Activated CD8-positive, alpha-beta memory T cell treated with anti-CD3 and anti-CD28 coated beads for 24 hours (primary cell): ENCODE measurements around the gene TOPORS.
"Not testable (repeated sequence)": the region's sequence is repeated elsewhere in the genome, so short reads cannot be mapped to it uniquely, and the experiment has no call there.

ENCODE experiments used
- DNase-seq: peaks from one replicate; pipeline ENCODE4 v3.0.0-alpha.2; 2020

The TOPORS gene

GRCh38 chr9:32565967-32566366, 13.6 kb upstream of the TOPORS start:
- DNase-seq: no peak

DNA sequence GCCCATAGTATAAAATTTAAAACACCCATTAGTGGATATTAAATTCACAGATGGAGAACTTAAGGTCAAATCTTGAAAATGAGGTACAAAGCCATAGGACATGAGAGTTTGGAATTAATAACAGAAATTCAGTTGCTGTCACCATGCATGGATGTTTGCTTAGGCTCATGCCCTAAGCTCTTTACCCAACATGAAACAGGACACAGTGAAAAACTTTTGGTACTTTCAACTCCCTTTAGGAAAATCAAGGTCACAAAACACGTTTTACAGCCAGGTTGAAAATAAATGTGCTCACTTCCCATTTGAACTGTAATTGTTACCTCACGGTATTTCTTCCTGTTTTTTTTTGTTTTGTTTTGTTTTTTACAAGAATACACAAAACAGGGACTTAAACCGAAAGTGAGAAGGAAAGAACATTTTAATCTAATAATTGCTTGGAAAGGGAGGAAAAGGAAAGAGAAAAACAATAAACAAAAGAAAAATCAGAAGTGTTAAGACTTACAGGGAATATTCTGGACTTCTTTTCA, 6.1 kb upstream of the TOPORS start:
- no peak for DNase-seq

- DNase-seq: no peak
These were observed 2.2 kb upstream of the TOPORS start for GRCh38 chr9:32554591-32554990.

DNA sequence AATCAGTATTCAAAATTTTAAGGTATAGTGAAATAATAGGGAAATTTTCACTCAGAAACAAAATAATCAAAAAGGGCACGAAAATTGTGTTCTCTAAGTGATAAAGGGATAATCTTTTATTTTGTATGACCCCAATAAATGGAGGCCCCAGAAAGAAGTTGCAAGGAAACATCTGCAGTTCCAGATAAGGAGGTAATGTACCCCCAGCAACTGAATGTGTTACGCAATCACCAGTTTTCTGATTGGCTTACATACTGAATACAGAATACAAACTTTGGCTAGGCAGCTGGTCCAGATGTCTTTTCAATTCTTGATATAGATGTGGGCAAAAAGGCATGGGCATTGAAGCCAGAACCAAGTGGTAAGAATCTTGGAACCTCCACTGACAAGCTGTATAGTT, 1.7 kb upstream of the TOPORS start:
- no peak for DNase-seq

GRCh38 chr9:32551276-32552051, 922 bp downstream of the TOPORS start:
- DNase-seq: peak; percentile 79

DNA sequence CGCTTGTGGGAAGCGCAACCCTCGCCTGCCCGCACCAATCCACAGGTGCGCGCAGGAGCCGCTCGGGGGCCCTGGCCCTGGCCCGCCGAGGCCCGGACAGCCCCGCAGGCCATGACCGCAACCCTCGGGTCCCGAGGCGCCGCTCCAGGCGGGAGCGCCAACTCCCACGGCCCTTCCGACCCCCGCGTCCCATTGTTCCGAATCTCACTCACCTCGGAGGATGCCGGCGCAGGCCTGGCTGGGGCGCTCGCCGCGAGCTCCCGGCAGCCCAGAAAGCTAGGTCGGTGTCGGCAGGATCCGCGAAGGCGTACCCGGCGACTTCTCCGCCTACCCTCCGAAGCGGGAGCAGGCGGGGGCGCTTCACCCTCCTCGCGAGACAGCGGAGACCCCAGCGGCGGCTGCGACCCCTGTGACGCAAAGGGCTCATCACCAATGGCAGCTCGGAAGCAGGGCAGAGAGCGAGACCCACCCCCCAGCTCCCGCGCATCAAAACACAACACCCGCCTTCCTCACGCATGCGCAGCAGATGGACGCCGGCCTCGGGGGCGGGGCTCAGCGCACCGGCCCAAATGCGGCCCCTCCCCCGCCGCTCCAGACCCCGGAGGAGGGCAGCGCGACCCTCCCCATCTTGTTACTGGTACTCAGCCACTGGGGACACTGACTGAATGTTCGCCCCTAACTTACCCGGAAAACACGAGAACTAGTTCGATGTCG, 1.7 kb downstream of the TOPORS start:
- DNase-seq: peak; percentile 95

- DNase-seq: no peak
These were observed 2.2 kb downstream of the TOPORS start for GRCh38 chr9:32550150-32550561.

- DNase-seq: not testable (repeated sequence)
These were observed 4.2 kb downstream of the TOPORS start for GRCh38 chr9:32548213-32548612.

- no peak for DNase-seq
These were observed 6.5 kb downstream of the TOPORS start for GRCh38 chr9:32545884-32546283.

DNA sequence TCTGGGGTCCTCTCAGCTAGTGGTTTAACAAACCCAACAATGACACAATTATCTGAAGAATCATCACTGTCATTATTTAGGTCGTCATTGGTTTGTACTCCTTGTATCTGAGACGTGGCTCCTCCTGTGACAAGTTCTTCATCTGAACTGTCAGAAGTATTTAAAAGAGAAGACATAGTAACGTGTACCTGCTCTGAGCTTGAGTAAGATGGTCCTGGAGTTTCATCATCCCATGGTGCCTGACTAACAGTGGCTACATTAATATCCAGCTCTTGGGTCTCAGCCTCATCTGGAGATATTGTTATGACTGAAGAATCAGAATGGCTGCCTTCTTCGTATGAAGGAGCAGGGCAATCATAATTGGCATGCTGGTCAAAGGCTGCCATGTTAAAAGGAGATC, 9.3 kb downstream of the TOPORS start:
- no peak for DNase-seq

GRCh38 chr9:32533816-32534215, 18.6 kb downstream of the TOPORS start:
- DNase-seq: no peak

DNA sequence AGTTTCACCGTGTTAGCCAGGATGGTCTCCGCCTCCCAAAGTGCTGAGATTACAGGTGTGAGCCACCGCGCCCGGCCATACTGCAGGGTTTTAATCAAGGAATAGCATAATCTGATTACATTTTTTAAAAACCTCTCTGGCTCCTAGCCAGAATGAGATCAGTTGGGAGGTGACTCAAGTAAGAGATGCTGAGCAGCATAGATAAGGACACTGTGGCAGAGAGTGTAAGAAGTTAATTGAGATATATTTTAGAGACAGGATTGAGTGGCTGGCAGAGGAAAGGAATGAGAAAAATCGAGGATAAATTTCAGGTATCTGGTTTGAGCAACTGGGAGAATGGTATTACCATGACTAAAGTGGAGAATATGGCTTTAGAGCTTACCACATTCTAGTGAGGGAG, 19.1 kb downstream of the TOPORS start:
- no peak for DNase-seq

- no peak for DNase-seq
These were observed 25.7 kb downstream of the TOPORS start for GRCh38 chr9:32526707-32527048.

DNA sequence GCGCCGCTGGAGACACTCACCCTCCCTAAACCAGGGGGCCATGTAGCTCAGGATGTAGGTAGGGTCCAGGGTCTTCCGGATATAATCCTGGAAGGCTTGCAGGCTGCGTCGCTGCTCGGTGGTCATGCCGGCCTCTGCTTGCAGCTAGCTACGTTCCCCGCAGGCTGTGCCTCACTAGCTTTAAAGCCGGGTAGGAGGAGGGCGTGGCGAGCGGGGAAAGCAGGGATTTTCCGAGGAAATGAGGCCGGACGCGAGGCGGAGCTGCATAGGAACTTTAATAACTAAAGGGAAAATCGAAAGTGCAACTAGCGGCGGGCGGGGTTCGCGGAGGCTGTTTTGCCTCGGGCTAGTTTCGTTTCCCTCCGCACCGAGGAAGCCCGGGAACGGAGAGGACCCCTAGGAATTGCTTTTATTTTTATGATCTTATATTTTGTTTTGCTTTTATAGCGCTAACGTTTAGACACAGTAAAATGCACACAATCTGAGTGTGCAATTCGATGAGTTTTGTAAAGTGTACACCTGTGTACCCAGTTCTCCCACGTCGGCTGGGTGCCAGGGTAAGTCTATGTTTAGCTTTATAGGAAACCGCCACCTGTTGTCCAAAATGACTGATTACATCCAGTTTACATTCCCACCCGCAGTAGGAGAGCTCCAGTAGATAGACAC, 26.2 kb downstream of the TOPORS start, which contains the start of gene RIGI:
Gene RIGI, minus strand, starts transcription at position 156 of the 666 bp plus-strand sequence. Its CDS starts 30 bp downstream, at position 126.
- DNase-seq: peak; percentile 83

- no peak for DNase-seq
These were observed 26.7 kb downstream of the TOPORS start for GRCh38 chr9:32525709-32526030.

DNA sequence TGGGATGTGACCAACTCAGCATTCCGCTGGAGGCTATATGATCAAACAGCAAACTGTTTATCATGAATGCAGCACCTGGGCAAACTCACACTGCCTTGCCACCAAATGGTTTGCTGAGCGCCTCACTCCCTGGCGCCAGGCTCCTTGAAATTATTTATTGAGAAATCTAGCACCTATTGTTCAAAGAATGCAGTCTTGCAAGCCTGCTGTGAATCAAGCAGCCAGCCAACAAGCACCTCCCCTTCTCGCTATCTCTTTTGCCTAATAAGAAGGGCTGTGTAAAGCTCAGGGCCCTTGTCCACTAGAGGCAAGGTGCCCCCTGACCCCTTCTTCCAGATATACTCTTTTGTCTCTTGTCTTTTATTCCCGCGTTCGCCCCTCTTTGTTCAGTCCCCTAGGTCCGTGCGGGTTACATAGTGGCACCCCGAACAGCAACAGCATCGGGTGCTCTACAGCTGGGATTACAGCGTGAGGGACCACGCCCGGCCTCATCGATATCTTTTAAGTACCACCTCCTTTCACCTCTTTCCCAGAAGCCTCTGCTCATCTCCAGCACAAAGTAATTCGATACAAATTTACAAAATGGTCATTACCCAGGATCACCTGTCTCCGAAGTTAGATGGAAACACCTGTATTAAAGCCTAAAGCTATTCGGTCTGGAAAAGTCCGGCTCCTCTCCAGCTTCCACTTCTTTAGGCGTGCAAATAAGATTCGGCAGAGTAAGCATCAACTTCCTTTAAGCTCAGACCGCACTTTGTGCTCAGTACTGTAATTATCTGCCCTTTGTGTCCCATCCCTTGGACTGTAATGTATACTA, 27.3 kb downstream of the TOPORS start:
- no peak for DNase-seq

- DNase-seq: not testable (repeated sequence)
These were observed 27.9 kb downstream of the TOPORS start for GRCh38 chr9:32524558-32524891.

- DNase-seq: no peak
These were observed 28.5 kb downstream of the TOPORS start for GRCh38 chr9:32523910-32524309.

DNA sequence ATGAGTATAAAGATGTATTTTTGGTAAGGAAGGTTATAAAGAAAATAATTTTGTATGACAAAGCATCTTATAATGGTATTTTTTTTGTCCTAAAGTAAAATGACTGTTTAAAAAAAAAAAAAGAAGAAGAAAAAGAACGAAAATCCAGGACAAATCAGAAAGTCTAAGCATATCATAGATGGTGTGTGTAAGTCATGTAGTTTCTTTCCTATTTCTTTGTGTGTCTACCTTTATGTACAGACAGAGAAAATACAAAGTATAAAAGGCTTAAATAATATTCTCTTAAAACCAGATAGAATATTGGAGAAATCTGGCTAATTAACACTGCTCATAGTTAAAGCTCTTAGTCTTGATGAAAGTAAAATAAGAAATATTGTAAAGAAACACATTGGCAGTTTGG, 34.1 kb downstream of the TOPORS start:
- no peak for DNase-seq

GRCh38 chr9:32516241-32516640, 36.1 kb downstream of the TOPORS start:
- no peak for DNase-seq

- no peak for DNase-seq
These were observed 43.7 kb downstream of the TOPORS start for GRCh38 chr9:32508728-32509127.

- DNase-seq: no peak
These were observed 49.4 kb downstream of the TOPORS start for GRCh38 chr9:32503008-32503407.

DNA sequence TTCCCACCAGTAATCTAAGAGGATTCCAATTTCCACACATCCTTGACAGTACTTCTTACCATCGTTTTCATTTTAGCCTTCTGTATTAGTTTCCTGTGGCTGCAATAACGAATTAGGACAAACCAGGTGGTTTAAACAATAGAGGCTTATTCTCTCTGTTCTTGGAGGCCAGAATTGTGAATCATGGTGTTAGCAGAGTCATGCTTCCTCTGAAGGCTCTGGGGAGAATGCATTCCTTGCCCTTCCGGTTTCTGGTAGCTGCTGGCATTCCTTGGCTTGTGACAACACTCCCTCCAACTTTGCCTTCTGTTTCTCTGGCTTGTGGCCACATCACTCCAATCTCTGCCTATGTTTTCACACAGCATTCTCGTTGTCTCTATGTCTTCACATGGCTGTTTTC, 49.9 kb downstream of the TOPORS start:
- no peak for DNase-seq
